B cell (primary cell): ENCODE measurements around the gene C12orf56.

Experiments used
- EZH2 ChIP-seq: IDR thresholded peaks from 2 replicates; pipeline ENCODE4 v1.6.1; 2012; ENCODE audit warnings: borderline replicate concordance, low read depth, mild to moderate bottlenecking, moderate library complexity, low read length; ENCODE audit not compliant: insufficient read depth, poor library complexity, severe bottlenecking
- TF ChIP-seq, protein P1 (sequence below): fragments of 200-600 bp; IDR thresholded peaks from one replicate; pipeline ENCODE4 v1.8.0; 2022; ENCODE audit warnings: antibody characterized with exemption, mild to moderate bottlenecking

DNA sequence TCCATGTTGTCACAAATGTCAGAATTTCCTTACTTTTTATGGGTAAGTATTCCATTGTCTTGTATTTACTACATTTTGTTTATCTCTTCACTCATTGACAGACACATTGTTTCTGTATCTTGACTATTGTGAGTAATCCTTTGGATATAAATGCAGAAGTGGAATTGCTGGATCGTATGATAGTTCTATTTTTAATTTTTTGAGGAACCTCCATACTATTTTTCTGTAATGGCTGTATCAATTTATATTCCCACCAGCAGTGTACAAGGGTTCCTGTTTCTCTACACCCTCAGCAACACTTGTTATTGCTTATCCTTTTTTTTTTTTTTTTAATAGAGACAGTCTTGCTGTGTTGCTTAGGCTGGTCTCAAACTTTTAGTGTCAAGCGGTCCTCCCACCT is 164.9 kb downstream of the C12orf56 start:
- TF ChIP-seq, protein P1, sequence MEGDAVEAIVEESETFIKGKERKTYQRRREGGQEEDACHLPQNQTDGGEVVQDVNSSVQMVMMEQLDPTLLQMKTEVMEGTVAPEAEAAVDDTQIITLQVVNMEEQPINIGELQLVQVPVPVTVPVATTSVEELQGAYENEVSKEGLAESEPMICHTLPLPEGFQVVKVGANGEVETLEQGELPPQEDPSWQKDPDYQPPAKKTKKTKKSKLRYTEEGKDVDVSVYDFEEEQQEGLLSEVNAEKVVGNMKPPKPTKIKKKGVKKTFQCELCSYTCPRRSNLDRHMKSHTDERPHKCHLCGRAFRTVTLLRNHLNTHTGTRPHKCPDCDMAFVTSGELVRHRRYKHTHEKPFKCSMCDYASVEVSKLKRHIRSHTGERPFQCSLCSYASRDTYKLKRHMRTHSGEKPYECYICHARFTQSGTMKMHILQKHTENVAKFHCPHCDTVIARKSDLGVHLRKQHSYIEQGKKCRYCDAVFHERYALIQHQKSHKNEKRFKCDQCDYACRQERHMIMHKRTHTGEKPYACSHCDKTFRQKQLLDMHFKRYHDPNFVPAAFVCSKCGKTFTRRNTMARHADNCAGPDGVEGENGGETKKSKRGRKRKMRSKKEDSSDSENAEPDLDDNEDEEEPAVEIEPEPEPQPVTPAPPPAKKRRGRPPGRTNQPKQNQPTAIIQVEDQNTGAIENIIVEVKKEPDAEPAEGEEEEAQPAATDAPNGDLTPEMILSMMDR = no peak
- TF ChIP-seq EZH2 = no peak
